SK-N-SH (cell line): ENCODE data around the gene ECPAS. TPM values are rescaled to one million over a fixed set of nuclear protein-coding genes. Genes with fewer than 3 reads are reported as not detected.

Experiments used
- CTCF ChIA-PET: fragments of 300-600, 350-600 bp; formaldehyde crosslinking; extraction: SDS; loops from one replicate; lab custom pipeline; 2021; lab: Yijun Ruan, JAX
- POLR2A ChIA-PET: fragments of 350-600 bp; sonication (Branson Sonifier 250); formaldehyde crosslinking; extraction: SDS; loops from one replicate; lab custom pipeline; 2020; ENCODE audit warnings: antibody characterized with exemption, inconsistent platforms; lab: Yijun Ruan, JAX
- DNase-seq: peaks from one replicate; pipeline ENCODE4 v3.0.0; 2012
- H2AFZ ChIP-seq: fragments of 200-600 bp; sonication (generic); 2 replicates; pipeline ENCODE4 v1.8.1; 2016; ENCODE audit warnings: antibody characterized with exemption, mild to moderate bottlenecking, low read depth
- H3F3A ChIP-seq: fragments of 200-600 bp; sonication (generic); replicated peaks from 2 replicates; pipeline ENCODE3; 2016; ENCODE audit warnings: antibody characterized with exemption, mild to moderate bottlenecking; ENCODE audit not compliant: insufficient read depth
- H3K27ac ChIP-seq, 2 experiments: fragments of 200-500 bp in 1 of 2; fragments of 200-600 bp in 1 of 2; sonication (Bioruptor generic) in 1 of 2; sonication (generic), shearing (Covaris generic) in 1 of 2; 2 replicates each; pipeline versions ENCODE4 v1.5.1 to v1.6.1; 2014 to 2016; ENCODE audit warnings: low read depth in 2 of 2, inconsistent platforms in 1 of 2, low read length in 1 of 2, mild to moderate bottlenecking in 1 of 2, mixed read lengths in 1 of 2
- H3K27me3 ChIP-seq: fragments of 200-600 bp; sonication (generic), shearing (Covaris generic); 2 replicates; pipeline ENCODE4 v1.6.1; 2016; ENCODE audit warnings: mixed run types; ENCODE audit not compliant: insufficient read depth
- H3K36me3 ChIP-seq, 2 experiments: fragments of 200-500 bp in 1 of 2; fragments of 200-600 bp in 1 of 2; sonication (Bioruptor generic) in 1 of 2; sonication (generic) in 1 of 2; replicated peaks in 1 of 2; 2 replicates each; pipeline versions ENCODE3 to v1.5.1; 2014 to 2016; ENCODE audit warnings: low read length in 1 of 2, mild to moderate bottlenecking in 1 of 2; ENCODE audit not compliant: insufficient read depth in 2 of 2, control insufficient read depth in 1 of 2
- H3K4me1 ChIP-seq, 2 experiments: fragments of 200-500 bp in 1 of 2; fragments of 200-600 bp in 1 of 2; sonication (Bioruptor generic) in 1 of 2; sonication (generic), shearing (Covaris generic) in 1 of 2; 2 replicates each; pipeline versions ENCODE4 v1.5.1 to v1.6.1; 2014 to 2016; ENCODE audit warnings: low read depth in 1 of 2, low read length in 1 of 2, mixed run types in 1 of 2; ENCODE audit not compliant: insufficient read depth in 2 of 2, control insufficient read depth in 1 of 2
- H3K4me2 ChIP-seq: fragments of 200-600 bp; sonication (generic), shearing (Covaris generic); 2 replicates; pipeline ENCODE4 v1.6.1; 2017; ENCODE audit warnings: mixed run types
- H3K4me3 ChIP-seq, 2 experiments: fragments of 200-500 bp in 1 of 2; fragments of 200-600 bp in 1 of 2; sonication (Bioruptor generic) in 1 of 2; sonication (generic), shearing (Covaris generic) in 1 of 2; 2 replicates each; pipeline versions ENCODE4 v1.5.1 to v1.8.1; 2014 to 2016; ENCODE audit warnings: low read depth in 2 of 2, inconsistent platforms in 1 of 2, low read length in 1 of 2, mild to moderate bottlenecking in 1 of 2, mixed read lengths in 1 of 2, moderate library complexity in 1 of 2
- H3K79me2 ChIP-seq: fragments of 200-600 bp; sonication (generic); 2 replicates; pipeline ENCODE4 v1.8.1; 2017; ENCODE audit warnings: mild to moderate bottlenecking; ENCODE audit not compliant: insufficient read depth
- H3K9ac ChIP-seq: fragments of 200-600 bp; sonication (generic); 2 replicates; pipeline ENCODE4 v1.6.1; 2017; ENCODE audit warnings: mixed run types
- H3K9me2 ChIP-seq: fragments of 200-600 bp; sonication (generic); 2 replicates; pipeline ENCODE4 v1.6.1; 2017; ENCODE audit warnings: mixed run types
- H3K9me3 ChIP-seq: fragments of 200-600 bp; sonication (generic); 2 replicates; pipeline ENCODE4 v1.6.1; 2017; ENCODE audit warnings: mixed run types, mild to moderate bottlenecking, moderate library complexity
- H4K20me1 ChIP-seq: fragments of 200-600 bp; sonication (generic); 2 replicates; pipeline ENCODE4 v1.6.1; 2017; ENCODE audit warnings: mild to moderate bottlenecking, mixed run types; ENCODE audit not compliant: insufficient read depth
- EP300 ChIP-seq, 2 experiments: IDR thresholded peaks; 2 replicates each; pipeline versions ENCODE4 v1.4.0 to v1.6.1; 2012; ENCODE audit warnings: borderline replicate concordance in 1 of 2, low read depth in 1 of 2, low read length in 1 of 2
- EZH2phosphoT487 ChIP-seq: fragments of 200-600 bp; sonication (generic); IDR thresholded peaks from 2 replicates; pipeline ENCODE4 v1.6.1; 2017; ENCODE audit warnings: low read depth, mixed run types, mild to moderate bottlenecking, antibody characterized with exemption, moderate library complexity, borderline replicate concordance
- FOSL2 ChIP-seq: IDR thresholded peaks from 2 replicates; pipeline ENCODE4 v1.4.0; 2012; ENCODE audit warnings: low read depth, mild to moderate bottlenecking, moderate library complexity, borderline replicate concordance
- FOXJ3 ChIP-seq: sonication (generic); formaldehyde crosslinking; IDR thresholded peaks from 2 replicates; pipeline ENCODE4 v1.5.1; 2020; ENCODE audit warnings: mild to moderate bottlenecking, missing genetic modification reagents
- FOXM1 ChIP-seq: IDR thresholded peaks from 2 replicates; pipeline ENCODE4 v1.4.0; 2012; ENCODE audit warnings: low read depth, mild to moderate bottlenecking
- GABPA ChIP-seq: IDR thresholded peaks from 2 replicates; pipeline ENCODE4 v1.4.0; 2012; ENCODE audit warnings: low read depth, mild to moderate bottlenecking
- NFIC ChIP-seq: IDR thresholded peaks from 2 replicates; pipeline ENCODE4 v1.4.0; 2012; ENCODE audit warnings: borderline replicate concordance
- NRF1 ChIP-seq: IDR thresholded peaks from 2 replicates; pipeline ENCODE4 v1.6.1; 2012; ENCODE audit warnings: low read depth, mild to moderate bottlenecking, low read length
- RAD21 ChIP-seq: IDR thresholded peaks from 2 replicates; pipeline ENCODE4 v1.6.1; 2012; ENCODE audit warnings: mild to moderate bottlenecking, low read length
- RCOR1 ChIP-seq: fragments of 150-350 bp; IDR thresholded peaks from 2 replicates; pipeline ENCODE4 v1.6.1; 2017; ENCODE audit warnings: antibody characterized with exemption, low read length
- RFX5 ChIP-seq: IDR thresholded peaks from 2 replicates; pipeline ENCODE4 v1.6.1; 2012; ENCODE audit warnings: mild to moderate bottlenecking, improper control_type of control experiment, low read length
- SIN3A ChIP-seq: IDR thresholded peaks from 2 replicates; pipeline ENCODE4 v1.6.1; 2012; ENCODE audit warnings: low read depth, mild to moderate bottlenecking, low read length, moderate library complexity, borderline replicate concordance
- SMC3 ChIP-seq: IDR thresholded peaks from 2 replicates; pipeline ENCODE4 v1.6.1; 2012; ENCODE audit warnings: low read depth, low read length, improper control_type of control experiment
- TEAD4 ChIP-seq: IDR thresholded peaks from 2 replicates; pipeline ENCODE4 v1.4.0; 2012; ENCODE audit warnings: mild to moderate bottlenecking, borderline replicate concordance; ENCODE audit not compliant: insufficient read depth
- YY1 ChIP-seq: IDR thresholded peaks from 2 replicates; pipeline ENCODE4 v1.4.0; 2012; ENCODE audit warnings: low read depth, mild to moderate bottlenecking
- WGBS: methylation state at CpG from one replicate; pipeline ENCODE4 v1.1.6; 2017; ENCODE audit warnings: low lambda C conversion rate; 5-methylcytosine and 5-hydroxymethylcytosine counted together
- polyA plus RNA-seq, 3 experiments: library from polyadenylated mRNA; depleted of rRNA; stranded (reverse); fragments of >200 nt; gene quantifications; 2 replicates each; pipeline ENCODE4 v1.2.3, GENCODE V29; 2012
- TF ChIP-seq, protein P1 (sequence below): fragments of 200-600 bp; sonication (generic); IDR thresholded peaks from 2 replicates; pipeline ENCODE4 v1.6.1; 2017; ENCODE audit warnings: antibody characterized with exemption, mild to moderate bottlenecking, moderate library complexity
- TF ChIP-seq, protein P2 (sequence below): IDR thresholded peaks from 2 replicates; pipeline ENCODE4 v1.4.0; 2012; ENCODE audit warnings: low read depth, borderline replicate concordance

The ECPAS gene
- polyA plus RNA-seq, 1 of the 3 experiments (the other 2 are of a cell fraction) = 17.9 TPM

DNA sequence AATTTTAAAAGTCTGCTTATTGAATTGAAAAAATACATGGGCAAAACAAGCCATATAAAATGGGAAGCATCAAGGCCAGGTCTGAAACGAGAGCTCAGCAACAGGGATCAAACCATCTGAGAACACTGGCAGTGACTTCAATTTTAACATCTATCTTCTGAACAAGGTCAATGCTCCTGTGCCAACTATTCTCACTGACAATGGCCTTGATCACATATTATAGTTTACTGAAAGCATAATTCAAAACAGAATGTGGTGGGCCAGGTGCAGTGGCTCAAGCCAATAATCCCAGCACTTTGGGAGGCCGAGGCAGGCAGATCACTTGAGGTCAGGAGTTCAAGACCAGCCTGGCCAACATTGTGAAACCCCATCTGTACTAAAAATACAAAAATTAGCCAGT is 9.0 kb downstream of the ECPAS start:
- Histone ChIP-seq H3K36me3 (no peaks in the 10 kb centered on the region), H4K20me1 (peaks cover 79% of the 10 kb centered on the region), H3K79me2 (peaks cover 100% of the 10 kb centered on the region), H3K4me2 (no peak overlapping the region), H3K4me3 (no peak overlapping the region), H3K9ac (no peak overlapping the region), H3F3A (no peaks in the 10 kb centered on the region), H3K27me3 (no peaks in the 10 kb centered on the region), H3K9me3 (no peaks in the 10 kb centered on the region), H2AFZ (no peak overlapping the region), H3K27ac (no peak overlapping the region), H3K4me1 (no peaks in the 10 kb centered on the region), H3K9me2 (no peaks in the 10 kb centered on the region)
- no peak for DNase-seq
- TF ChIP-seq RFX5 (no peak), TEAD4 (no peak), NFIC (no peak), SMC3 (no peak)
- ChIA-PET POLR2A (no interaction called here), CTCF (no interaction called here)
- WGBS = 98% methylated on average over 2 of the region's 2 CpGs

DNA sequence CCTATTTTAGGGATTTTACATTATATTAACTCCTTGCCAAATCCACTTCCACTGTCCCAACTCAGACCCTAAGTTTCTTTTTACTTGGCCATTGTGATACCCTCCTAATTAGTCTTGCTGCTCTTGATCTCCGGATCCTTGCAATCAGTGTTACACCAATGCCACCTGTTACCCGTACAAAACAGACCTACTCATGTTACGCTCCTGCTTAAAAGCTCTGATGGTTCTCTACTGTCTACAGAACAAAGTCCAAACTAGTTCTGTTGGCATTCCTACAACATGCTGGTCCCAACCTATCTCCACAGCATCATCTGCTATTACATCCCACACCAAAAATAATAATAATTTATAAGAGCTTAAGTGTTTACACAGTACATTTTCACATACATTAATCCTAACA is 9.8 kb downstream of the ECPAS start:
- Histone ChIP-seq H3K79me2 (peaks cover 100% of the 10 kb centered on the region), H3F3A (no peaks in the 10 kb centered on the region), H3K27ac (no peak overlapping the region), H3K4me2 (no peak overlapping the region), H2AFZ (no peak overlapping the region), H3K27me3 (no peaks in the 10 kb centered on the region)
- ChIA-PET POLR2A (interaction anchor here (1.0 kb wide), 1 partner anchor 9 kb away, joined by 3 read pairs; no protein-coding TSS in a partner anchor), CTCF (no interaction called here)
- 98% methylated on average over 3 of the region's 3 CpGs for WGBS
- TF ChIP-seq GABPA (no peak), YY1 (no peak), RCOR1 (no peak), RFX5 (no peak), RAD21 (no peak), FOSL2 (no peak)
- TF ChIP-seq, protein P1, sequence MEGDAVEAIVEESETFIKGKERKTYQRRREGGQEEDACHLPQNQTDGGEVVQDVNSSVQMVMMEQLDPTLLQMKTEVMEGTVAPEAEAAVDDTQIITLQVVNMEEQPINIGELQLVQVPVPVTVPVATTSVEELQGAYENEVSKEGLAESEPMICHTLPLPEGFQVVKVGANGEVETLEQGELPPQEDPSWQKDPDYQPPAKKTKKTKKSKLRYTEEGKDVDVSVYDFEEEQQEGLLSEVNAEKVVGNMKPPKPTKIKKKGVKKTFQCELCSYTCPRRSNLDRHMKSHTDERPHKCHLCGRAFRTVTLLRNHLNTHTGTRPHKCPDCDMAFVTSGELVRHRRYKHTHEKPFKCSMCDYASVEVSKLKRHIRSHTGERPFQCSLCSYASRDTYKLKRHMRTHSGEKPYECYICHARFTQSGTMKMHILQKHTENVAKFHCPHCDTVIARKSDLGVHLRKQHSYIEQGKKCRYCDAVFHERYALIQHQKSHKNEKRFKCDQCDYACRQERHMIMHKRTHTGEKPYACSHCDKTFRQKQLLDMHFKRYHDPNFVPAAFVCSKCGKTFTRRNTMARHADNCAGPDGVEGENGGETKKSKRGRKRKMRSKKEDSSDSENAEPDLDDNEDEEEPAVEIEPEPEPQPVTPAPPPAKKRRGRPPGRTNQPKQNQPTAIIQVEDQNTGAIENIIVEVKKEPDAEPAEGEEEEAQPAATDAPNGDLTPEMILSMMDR = no peak
- TF ChIP-seq, all 33 proteins: peak for 0
- Histone ChIP-seq H4K20me1 (peaks cover 72% of the 10 kb centered on the region), H3K36me3 (no peaks in the 10 kb centered on the region), H3K9ac (no peak overlapping the region), H3K9me2 (no peaks in the 10 kb centered on the region), H3K9me3 (no peaks in the 10 kb centered on the region), H3K4me3 (no peak overlapping the region), H3K4me1 (no peaks in the 10 kb centered on the region)
- no peak for DNase-seq

DNA sequence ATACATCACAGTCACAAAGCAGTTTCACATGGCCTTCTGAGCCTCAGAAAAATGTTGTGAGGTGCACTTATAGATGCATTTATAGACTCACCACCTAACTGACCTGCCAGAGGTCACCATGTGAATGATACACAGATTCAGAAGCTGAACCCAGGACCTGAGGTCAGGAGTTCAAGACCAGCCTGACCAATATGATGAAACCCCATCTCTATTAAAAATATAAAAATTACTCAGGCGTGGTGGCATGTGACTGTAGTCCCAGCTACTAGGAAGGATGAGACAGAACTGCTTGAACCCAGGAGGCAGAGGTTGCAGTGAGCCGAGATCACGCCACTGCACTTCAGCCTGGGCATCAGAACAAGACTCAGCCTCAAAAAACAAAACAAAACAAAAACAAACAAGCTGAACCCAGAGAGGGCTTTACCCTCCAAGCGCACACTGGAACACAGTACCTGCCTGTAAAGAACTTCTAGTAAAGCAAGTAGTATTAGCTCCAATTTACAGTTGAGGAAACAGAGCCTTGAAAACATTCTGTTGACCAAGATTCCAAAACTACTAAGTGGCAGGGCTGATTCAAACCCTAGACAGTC is 16.3 kb downstream of the ECPAS start:
- H3K9me3 ChIP-seq = no peaks in the 10 kb centered on the region
- POLR2A ChIA-PET = interaction anchor here (0.7 kb wide), 1 partner anchor 15 kb away, joined by 3 read pairs; no protein-coding TSS in a partner anchor
- TF ChIP-seq RCOR1 = no peak
- TF ChIP-seq, protein P2, sequence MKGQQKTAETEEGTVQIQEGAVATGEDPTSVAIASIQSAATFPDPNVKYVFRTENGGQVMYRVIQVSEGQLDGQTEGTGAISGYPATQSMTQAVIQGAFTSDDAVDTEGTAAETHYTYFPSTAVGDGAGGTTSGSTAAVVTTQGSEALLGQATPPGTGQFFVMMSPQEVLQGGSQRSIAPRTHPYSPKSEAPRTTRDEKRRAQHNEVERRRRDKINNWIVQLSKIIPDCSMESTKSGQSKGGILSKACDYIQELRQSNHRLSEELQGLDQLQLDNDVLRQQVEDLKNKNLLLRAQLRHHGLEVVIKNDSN = no peak
- no peak for TF ChIP-seq FOXJ3 (CRISPR knock-in tag)
- TF ChIP-seq NRF1 = no peak
- TF ChIP-seq, protein P1 = no peak
- TF ChIP-seq EP300 (IDR thresholded peaks at IDR 0.05; ENCODE audit: borderline replicate concordance in 1 of 2, low read depth in 1 of 2, low read length in 1 of 2) = no peak
- no peak for TF ChIP-seq YY1
- TF ChIP-seq GABPA = no peak
- no peak for TF ChIP-seq SIN3A
- TF ChIP-seq EZH2phosphoT487 = no peak
- TF ChIP-seq FOXM1 = no peak

More for the DNA sequence above, 16.3 kb downstream of the ECPAS start:
- Histone ChIP-seq H3K27ac (no peak overlapping the region), H3K4me3 (no peak overlapping the region), H2AFZ (no peak overlapping the region), H3K36me3 (no peaks in the 10 kb centered on the region), H4K20me1 (peaks cover 33% of the 10 kb centered on the region), H3F3A (peaks cover 9% of the 10 kb centered on the region), H3K27me3 (no peaks in the 10 kb centered on the region), H3K9me2 (no peaks in the 10 kb centered on the region), H3K4me1 (no peaks in the 10 kb centered on the region), H3K9ac (no peak overlapping the region), H3K4me2 (no peak overlapping the region), H3K79me2 (peaks cover 99% of the 10 kb centered on the region)
- DNase-seq = no peak
- CTCF ChIA-PET = no interaction called here
- 99% methylated on average over 4 of the region's 4 CpGs for WGBS
